PC-3 (cell line): ENCODE data around the gene RAB5IF. TPM values are rescaled to one million over a fixed set of nuclear protein-coding genes. Genes with fewer than 3 reads are reported as not detected.

Source experiments
- ATAC-seq: fragments of 200-7000 bp; cut with Tn5 transposase; 2 replicates; pipeline ENCODE4 v1.9.1; 2020; ENCODE audit warnings: mild to moderate bottlenecking, moderate library complexity
- BruUV-seq: library from RNA; stranded (reverse); fragments of 400-500 nt; replicated peaks from 2 replicates; lab custom pipeline; 2021; lab: Mats Ljungman, UMichigan
- CTCF ChIA-PET: fragments of 300-600 bp; sonication (Branson Sonifier 250); formaldehyde crosslinking; loops from one replicate; lab custom pipeline; 2022; ENCODE audit warnings: antibody characterized with exemption; lab: Charles Lee
- POLR2A ChIA-PET: fragments of 300-600 bp; sonication (Branson Sonifier 250); formaldehyde crosslinking; loops from one replicate; lab custom pipeline; 2022; ENCODE audit warnings: antibody characterized with exemption; ENCODE audit not compliant: unreplicated experiment; lab: Charles Lee
- DNase-seq: peaks from one replicate; pipeline ENCODE4 v3.0.0-alpha.2; 2015
- H2AFZ ChIP-seq: fragments of 300-600 bp; sonication (generic); 2 replicates; pipeline ENCODE4 v1.6.0; 2016; ENCODE audit warnings: antibody characterized with exemption, low read length
- H3F3A ChIP-seq: fragments of 300-600 bp; sonication (generic); one replicate; pipeline ENCODE4 v1.6.0; 2017; ENCODE audit warnings: antibody characterized with exemption, low read length, control low read depth, mild to moderate bottlenecking; ENCODE audit not compliant: unreplicated experiment
- H3K27ac ChIP-seq: fragments of 300-600 bp; sonication (generic); 2 replicates; pipeline ENCODE4 v1.5.1; 2016; ENCODE audit warnings: mild to moderate bottlenecking, low read length
- H3K27me3 ChIP-seq: fragments of 300-600 bp; sonication (generic); 2 replicates; pipeline ENCODE4 v1.6.1; 2016; ENCODE audit warnings: low read length, mixed read lengths
- H3K36me3 ChIP-seq: fragments of 300-600 bp; sonication (generic); 2 replicates; pipeline ENCODE4 v1.6.1; 2016; ENCODE audit warnings: low read depth, mixed run types, low read length, mixed read lengths
- H3K4me1 ChIP-seq: fragments of 300-600 bp; sonication (generic); 2 replicates; pipeline ENCODE4 v1.5.1; 2016; ENCODE audit warnings: low read length; ENCODE audit not compliant: insufficient read depth
- H3K4me2 ChIP-seq: fragments of 300-600 bp; sonication (generic); 2 replicates; pipeline ENCODE4 v1.6.0; 2016; ENCODE audit warnings: low read length
- H3K4me3 ChIP-seq: fragments of 300-600 bp; sonication (generic); 2 replicates; pipeline ENCODE4 v1.5.1; 2016; ENCODE audit warnings: mild to moderate bottlenecking, low read length, mixed read lengths
- H3K79me2 ChIP-seq: fragments of 300-600 bp; sonication (generic); 2 replicates; pipeline ENCODE4 v1.6.1; 2017; ENCODE audit warnings: low read length, mixed read lengths
- H3K9ac ChIP-seq: fragments of 300-600 bp; sonication (generic); 2 replicates; pipeline ENCODE4 v1.6.0; 2016; ENCODE audit warnings: mild to moderate bottlenecking, low read length
- H3K9me2 ChIP-seq: fragments of 300-600 bp; sonication (generic); replicated peaks from 2 replicates; pipeline ENCODE4 v1.6.1; 2016; ENCODE audit warnings: mixed run types, low read length, mixed read lengths
- H3K9me3 ChIP-seq: fragments of 300-600 bp; sonication (generic); 2 replicates; pipeline ENCODE4 v1.6.1; 2016; ENCODE audit warnings: low read length, mixed read lengths
- H4K20me1 ChIP-seq: fragments of 300-600 bp; sonication (generic); 2 replicates; pipeline ENCODE4 v1.6.1; 2016; ENCODE audit warnings: low read length, mixed read lengths
- EZH2 ChIP-seq: fragments of 300-600 bp; sonication (generic); IDR thresholded peaks from one replicate; pipeline ENCODE4 v1.6.1; 2017; ENCODE audit warnings: antibody characterized with exemption, mild to moderate bottlenecking, low read length; ENCODE audit not compliant: unreplicated experiment
- EZH2phosphoT487 ChIP-seq: fragments of 300-600 bp; sonication (generic); IDR thresholded peaks from 2 replicates; pipeline ENCODE4 v1.6.1; 2018; ENCODE audit warnings: mild to moderate bottlenecking, antibody characterized with exemption, low read length, borderline replicate concordance
- intact Hi-C: fragments of 100-400 bp; cut with micrococcal nuclease; formaldehyde crosslinking; loops from 2 replicates; pipeline ENCODE4 v1.9.0; 2023
- total RNA-seq: library from RNA; depleted of rRNA; stranded (reverse); fragments of >200 nt; gene quantifications from 2 replicates; pipeline ENCODE4 v1.2.3, GENCODE V29; 2014
- TF ChIP-seq, protein P1 (sequence below): fragments of 300-600 bp; sonication (generic); conservative IDR thresholded peaks from 2 replicates; pipeline ENCODE4 v1.5.1; 2017; ENCODE audit warnings: antibody characterized with exemption, low read depth, mild to moderate bottlenecking, low read length

Gene RAB5IF
- total RNA-seq, 1 experiment from 2014 or later = 217 TPM

DNA sequence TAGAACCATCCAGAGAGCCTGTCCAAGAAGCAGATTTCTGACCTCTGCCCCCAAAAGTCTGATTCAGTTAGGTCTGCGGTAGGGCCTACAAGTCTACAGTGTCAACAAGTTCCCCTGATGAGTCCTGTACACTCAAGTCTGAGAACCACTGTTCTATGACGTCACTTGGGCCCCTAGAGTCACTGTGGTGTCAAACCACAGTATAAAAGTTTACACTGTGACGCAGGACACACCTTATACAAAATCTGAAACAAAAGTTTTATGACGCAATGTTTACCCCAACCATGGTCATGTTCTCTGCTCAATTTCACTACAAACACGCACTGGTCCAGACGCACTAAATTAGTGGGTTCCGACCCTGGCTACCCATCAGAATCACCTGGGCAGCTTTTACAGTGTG lies 22.5 kb downstream of the RAB5IF start:
- Histone ChIP-seq H3K4me3 (no peak overlapping the region), H3K4me2 (no peak overlapping the region), H3K27ac (no peak overlapping the region), H3K9me3 (no peaks in the 10 kb centered on the region), H3K9ac (no peak overlapping the region), H3K27me3 (no peaks in the 10 kb centered on the region), H3F3A (no peaks in the 10 kb centered on the region), H4K20me1 (no peaks in the 10 kb centered on the region), H3K36me3 (no peaks in the 10 kb centered on the region), H2AFZ (no peak overlapping the region), H3K4me1 (no peaks in the 10 kb centered on the region), H3K9me2 (no peaks in the 10 kb centered on the region), H3K79me2 (no peaks in the 10 kb centered on the region)
- intact Hi-C loops = no loop called here
- CTCF ChIA-PET = no interaction called here
- BruUV-seq = no TSS peak
- DNase-seq (no peak), ATAC-seq (no peak)
- POLR2A ChIA-PET = no interaction called here
- TF ChIP-seq EZH2 (no peak), EZH2phosphoT487 (no peak)
- TF ChIP-seq, protein P1, sequence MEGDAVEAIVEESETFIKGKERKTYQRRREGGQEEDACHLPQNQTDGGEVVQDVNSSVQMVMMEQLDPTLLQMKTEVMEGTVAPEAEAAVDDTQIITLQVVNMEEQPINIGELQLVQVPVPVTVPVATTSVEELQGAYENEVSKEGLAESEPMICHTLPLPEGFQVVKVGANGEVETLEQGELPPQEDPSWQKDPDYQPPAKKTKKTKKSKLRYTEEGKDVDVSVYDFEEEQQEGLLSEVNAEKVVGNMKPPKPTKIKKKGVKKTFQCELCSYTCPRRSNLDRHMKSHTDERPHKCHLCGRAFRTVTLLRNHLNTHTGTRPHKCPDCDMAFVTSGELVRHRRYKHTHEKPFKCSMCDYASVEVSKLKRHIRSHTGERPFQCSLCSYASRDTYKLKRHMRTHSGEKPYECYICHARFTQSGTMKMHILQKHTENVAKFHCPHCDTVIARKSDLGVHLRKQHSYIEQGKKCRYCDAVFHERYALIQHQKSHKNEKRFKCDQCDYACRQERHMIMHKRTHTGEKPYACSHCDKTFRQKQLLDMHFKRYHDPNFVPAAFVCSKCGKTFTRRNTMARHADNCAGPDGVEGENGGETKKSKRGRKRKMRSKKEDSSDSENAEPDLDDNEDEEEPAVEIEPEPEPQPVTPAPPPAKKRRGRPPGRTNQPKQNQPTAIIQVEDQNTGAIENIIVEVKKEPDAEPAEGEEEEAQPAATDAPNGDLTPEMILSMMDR = no peak

DNA sequence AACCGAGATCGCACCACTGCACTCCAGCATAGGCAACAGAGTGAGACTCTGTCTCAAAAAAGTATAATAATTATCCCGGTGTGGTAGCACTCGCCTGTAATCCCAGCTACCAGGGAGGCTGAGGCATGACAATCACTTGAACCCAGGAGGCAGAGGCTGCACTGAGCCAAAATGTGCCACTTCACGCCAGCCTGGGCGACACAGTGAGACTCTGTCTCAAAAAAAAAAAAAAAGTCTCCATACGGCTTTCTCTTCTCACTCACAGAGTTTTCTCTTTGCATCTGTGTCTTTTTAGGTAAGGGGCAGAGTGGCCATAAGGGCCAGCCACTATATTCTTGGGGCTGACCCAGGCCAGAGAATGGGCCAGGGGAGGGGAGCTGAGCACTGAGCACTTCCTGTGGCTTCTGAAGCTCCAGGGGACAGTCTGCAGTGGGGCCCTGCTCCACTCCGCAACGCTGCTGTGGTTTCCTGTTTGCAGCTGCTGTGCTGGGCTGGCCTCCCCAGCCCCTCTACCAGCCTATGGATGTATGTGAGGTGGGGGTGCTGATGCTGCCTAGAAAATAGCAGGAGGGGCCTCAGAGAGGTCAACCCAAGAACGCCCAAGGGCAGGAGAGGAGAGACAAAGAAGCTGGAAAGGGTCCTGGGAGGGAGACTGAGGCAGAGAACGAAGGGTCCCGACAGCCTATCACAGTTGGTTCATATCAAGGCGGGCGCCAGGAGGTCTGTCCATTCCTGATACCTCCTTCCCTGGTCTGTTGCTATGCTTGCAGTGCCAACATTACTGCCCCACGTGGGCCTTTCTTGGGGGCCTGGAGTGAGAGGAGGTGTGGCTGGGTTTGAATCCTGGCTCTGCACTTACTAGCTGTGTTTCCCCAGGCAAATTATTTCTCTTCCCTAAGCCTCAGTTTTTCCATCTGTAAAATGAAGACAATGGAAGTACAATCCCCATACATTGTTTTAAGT lies 24.4 kb downstream of the RAB5IF start:
- Histone ChIP-seq H3K27me3 (no peaks in the 10 kb centered on the region), H2AFZ (no peak overlapping the region), H3K79me2 (no peaks in the 10 kb centered on the region), H3K36me3 (no peaks in the 10 kb centered on the region), H4K20me1 (no peaks in the 10 kb centered on the region), H3K4me2 (no peak overlapping the region), H3F3A (no peaks in the 10 kb centered on the region), H3K9me2 (no peaks in the 10 kb centered on the region), H3K9me3 (no peaks in the 10 kb centered on the region), H3K9ac (no peak overlapping the region), H3K4me1 (no peaks in the 10 kb centered on the region), H3K4me3 (no peak overlapping the region), H3K27ac (no peak overlapping the region)
- ATAC-seq = no peak
- ChIA-PET CTCF (no interaction called here), POLR2A (no interaction called here)
- DNase-seq = no peak
- intact Hi-C loops = no loop called here
- BruUV-seq = no TSS peak
- TF ChIP-seq EZH2 = no peak
- TF ChIP-seq, protein P1 = no peak
- no peak for TF ChIP-seq EZH2phosphoT487

DNA sequence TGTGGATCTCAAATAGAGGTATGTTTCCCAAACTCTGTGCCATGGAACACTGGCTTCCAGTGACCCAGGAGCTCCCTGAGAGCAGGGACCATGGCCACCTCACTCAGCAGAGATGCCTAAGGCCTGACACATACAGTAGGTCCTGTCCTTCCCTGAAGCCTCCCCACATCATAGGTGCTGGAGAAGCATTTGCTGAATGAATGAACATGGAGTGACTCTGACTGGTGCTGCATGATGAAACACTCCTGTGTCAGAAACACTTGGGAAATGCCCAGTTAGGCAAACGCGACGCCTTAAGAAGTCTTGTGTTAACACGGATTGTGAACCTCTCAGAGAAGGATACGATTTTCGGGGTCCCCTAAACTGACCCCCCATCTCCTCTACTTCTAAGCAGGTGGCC lies 26.1 kb downstream of the RAB5IF start:
- Histone ChIP-seq H3F3A (no peaks in the 10 kb centered on the region), H4K20me1 (no peaks in the 10 kb centered on the region), H2AFZ (no peak overlapping the region), H3K27ac (no peak overlapping the region), H3K4me3 (no peak overlapping the region), H3K4me1 (no peaks in the 10 kb centered on the region), H3K27me3 (no peaks in the 10 kb centered on the region), H3K9me2 (no peaks in the 10 kb centered on the region), H3K9me3 (no peaks in the 10 kb centered on the region), H3K36me3 (no peaks in the 10 kb centered on the region), H3K4me2 (no peak overlapping the region), H3K79me2 (no peaks in the 10 kb centered on the region), H3K9ac (no peak overlapping the region)
- TF ChIP-seq EZH2 (no peak), EZH2phosphoT487 (no peak)
- TF ChIP-seq, protein P1 = no peak
- ATAC-seq (no peak), DNase-seq (no peak)
- no TSS peak for BruUV-seq
- intact Hi-C loops = no loop called here
- ChIA-PET CTCF (no interaction called here), POLR2A (no interaction called here)
